Measurements from ENCODE around the gene AHI1.

The AHI1 gene

DNA sequence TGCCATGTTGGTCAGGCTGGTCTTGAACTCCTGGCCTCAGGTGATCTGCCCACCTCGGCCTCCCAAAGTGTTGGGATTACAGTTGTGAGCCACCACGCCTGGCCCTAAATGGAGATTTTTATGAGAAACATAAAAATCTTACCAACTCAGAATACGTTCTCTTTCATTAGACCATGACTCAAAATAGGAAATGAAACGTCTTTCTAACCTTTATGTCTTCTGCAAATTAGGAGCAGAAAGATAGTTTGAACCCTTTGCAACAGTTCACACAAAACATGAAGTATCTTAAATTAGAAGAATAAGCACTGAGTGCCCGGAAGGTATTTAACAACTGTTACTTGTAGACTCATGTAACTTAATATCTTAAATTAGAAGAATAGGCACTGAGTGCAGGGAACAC is 48.3 kb downstream of the AHI1 start:
- no peak for DNase-seq

DNA sequence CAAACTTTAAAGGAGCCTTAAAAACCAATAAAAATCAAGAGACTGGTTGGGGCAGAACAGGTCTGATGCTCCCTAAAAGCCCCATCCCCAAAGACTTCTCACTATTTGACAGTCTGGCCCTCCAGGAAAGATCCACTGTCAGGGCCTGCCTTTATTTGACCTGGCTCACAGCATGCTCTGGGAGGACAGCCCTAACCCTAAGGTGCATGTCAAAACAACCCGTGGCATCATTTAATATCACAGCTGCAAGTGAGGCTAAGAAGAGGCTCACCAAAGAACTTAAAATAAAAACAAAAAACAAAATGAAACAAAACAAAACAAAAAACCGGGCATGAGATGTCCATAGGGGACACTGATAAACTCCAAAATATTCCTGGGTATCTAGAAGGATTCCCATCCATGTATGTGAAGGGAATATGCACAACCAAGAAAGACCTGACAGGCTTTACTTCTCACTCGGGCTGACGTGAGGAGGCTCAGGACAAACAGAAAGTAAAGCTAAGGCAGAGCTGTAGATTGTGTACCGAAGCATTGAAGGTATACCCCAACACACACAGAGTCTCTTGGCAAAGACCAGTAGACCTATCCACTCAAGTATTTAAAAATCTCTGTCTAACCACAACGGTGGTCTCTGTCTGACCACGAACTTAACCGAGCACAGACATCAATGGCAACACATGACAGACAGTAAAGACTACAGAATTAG is 57.3 kb downstream of the AHI1 start:
- DNase-seq, result peak; percentile 6

GRCh38 chr6:135439549-135439948 is 58.0 kb downstream of the AHI1 start:
- no peak for DNase-seq

DNA sequence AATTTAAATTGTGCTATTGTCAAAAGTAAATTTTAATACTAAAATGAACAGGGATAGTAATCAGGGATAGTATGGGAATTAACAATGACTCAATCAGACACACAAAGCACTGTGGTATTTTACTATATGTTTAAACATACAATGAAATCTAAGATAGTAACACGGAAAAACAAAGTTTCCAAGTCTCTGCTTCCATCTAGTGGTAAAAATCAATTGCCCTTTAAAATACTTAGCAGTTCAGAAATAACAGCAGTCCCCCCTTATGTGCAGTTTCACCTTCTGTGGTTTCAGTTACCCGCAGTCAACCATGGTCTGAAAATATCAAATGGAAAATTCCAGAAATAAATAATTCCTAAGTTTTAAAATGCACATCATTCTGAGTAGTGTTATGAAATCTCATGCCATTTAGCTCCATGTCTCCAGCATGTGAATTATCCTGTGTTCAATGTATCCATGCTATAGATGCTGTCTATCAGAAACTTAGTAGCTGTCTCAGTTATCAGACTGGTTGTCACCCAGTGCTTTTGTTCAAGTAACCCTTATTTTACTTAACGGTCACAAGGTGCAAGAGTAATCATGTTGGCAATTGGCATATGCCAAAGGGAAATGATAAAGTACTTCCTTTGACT is 58.5 kb downstream of the AHI1 start:
- DNase-seq, result no peak

DNA sequence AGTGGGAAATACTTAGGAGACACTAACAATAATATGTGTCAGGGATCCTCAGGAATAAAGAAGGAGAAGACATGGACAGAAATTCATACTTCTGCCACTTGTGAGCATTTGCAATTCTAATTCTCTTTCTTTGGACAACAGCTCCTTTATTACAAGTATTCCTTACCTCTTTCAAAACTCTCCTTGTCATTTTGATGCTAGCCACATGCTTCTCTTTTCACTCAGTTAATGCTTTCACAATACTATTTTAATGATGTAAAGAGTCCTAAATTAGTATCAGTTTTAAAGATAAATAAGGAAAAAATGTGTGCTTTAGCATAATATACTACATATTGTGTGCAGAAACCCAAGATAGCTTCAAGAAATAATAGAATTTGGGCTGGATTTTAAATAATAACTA is 62.5 kb downstream of the AHI1 start:
- DNase-seq, result no peak

DNA sequence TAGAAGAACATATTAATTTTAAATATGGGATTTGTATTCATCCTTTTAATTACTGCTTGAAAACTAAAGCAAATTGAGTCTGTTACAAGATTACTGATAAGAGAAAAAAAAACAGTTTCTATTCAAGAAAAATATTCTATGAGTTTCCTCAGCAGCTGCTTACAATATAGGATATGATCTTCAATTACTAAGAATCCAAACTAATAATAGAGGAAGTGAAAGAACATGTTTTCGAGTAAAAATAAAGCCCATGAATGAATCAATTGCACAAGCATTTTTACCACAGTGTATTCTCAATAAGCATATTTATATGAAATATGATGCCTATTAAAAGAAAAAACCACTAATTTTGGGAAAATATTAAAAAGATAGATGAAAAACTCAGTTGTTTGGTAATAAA is 63.4 kb downstream of the AHI1 start:
- DNase-seq, result no peak

DNA sequence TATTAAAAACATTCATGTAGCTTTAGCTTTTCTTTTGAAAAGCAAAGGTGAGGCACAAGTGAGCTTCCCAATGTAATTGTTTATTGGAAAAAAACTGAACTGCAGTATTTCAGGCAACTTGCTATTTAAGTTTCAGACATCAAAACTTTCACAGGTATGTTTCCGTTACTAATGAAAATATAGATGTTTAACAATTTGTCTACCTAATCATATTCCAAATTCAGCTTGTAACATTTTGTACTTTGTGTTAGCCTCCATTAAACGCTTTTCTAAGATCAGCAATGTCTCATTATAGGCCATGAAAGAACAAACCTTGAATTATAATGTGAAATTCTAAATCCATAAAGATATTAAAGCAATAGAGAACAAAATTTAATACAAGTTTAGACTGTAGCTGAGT is 69.5 kb downstream of the AHI1 start:
- no peak for DNase-seq

DNA sequence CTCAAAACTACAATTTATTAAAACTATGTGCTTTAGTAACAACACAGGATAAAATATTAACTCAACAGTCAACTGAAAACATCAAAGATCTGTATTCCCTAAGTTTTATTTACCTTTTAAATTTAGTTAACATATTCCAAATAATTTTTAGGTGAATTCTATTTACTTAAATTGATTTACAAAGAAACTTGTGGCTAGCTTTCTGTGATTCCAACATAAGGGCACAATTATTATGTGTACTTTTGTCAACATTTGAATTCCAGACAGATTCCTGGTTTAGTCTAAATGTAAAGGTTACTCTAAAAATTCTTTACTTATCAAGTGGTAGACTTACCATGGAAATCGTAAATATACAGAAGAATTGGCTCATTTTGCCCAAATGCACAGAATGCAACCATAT is 70.7 kb downstream of the AHI1 start:
- DNase-seq, result no peak

DNA sequence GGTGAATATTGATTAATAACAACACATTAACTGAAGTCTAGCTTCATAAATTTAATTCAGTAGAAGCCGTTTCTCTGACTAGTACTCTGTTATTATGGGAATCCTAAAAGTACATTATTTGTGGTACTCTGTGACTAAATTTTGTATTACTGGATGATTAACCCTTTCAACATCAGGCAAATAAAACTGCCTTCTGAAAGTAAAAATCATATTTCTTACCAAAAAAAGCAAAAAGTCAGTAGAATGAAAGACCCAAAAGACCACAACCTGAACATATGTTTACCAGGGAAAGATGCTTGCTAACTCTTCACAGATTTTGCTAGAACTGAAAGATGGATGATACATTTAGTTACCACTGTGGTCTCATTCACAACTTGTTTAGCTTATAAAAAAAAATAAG is 73.2 kb downstream of the AHI1 start:
- DNase-seq, result no peak

DNA sequence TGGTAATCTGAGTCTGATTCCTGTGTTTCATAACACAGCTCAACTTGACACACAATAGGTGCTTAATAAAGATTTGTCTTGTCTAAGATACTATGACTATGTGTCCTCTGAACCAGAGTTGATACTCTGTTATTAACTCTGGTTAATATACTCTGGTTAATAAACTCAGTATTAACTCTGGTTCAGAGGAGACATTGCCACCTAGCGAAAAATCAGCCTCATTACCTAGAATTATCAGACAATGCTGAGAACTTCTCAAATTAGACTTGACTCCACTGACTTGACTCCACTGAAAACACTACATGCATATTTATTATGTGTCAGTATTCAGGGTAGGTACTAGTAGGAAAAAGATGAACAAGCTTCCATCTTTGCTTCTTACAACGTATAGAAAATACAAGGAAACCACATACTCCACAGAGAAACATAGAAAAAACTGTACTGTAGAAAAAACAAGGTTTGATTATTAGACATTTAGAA is 73.9 kb downstream of the AHI1 start:
- DNase-seq, result peak; percentile 3

DNA sequence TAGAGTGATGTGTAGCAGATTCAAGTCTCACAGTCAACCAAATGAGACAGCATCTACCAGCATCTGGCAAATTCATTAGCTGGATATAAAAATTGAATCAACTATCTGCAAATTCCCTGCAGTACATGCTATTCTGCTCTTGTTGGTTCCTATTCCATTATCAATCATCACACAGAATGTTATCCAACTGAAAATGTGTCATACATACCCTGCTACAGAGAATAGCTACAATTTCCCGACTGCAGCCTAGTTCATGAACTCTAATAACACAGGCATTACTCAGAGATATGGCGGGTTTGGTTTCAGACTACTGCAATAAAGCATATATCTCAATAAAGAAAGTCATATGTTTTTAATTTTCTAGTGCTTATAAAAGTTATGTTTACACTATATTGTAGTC is 78.4 kb downstream of the AHI1 start:
- no peak for DNase-seq

GRCh38 chr6:135418040-135418760 is 79.3 kb downstream of the AHI1 start:
- no peak for DNase-seq

GRCh38 chr6:135412761-135413160 is 84.8 kb downstream of the AHI1 start:
- DNase-seq, result no peak

DNA sequence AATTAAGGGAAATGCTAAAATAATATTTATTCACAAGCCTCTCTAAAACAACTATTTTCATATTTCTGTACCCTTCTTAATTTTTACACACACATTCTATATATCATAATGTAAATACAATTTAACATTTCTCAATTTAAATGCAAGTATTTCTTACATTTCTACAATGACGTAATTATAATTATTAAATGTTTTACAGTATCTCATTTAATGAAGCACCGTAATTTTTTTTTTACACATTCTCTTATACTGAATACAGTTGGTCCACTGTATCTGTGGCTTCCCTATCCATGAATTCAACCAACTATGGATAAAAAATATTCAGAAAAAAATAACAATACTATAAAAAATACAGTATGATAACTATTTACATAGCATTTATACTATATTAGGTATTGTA is 85.7 kb downstream of the AHI1 start:
- no peak for DNase-seq

DNA sequence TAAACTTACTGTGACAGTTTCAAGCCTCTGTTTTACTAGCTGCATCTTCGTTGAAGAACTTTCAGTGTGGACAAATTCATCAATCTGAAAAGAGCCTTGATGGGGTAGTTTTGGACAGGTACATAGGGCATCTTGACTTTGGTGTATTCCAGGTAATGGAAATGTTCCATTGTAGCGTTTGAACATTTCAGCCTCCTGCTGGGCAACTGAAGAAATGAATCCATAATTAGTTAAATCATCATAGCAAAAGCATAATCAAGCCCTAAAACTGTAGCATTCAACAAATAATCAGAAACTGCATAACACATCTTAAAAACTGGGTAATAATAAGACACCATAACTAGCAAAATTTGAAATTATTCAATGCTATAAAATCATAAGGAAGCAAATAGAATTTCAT is 86.2 kb downstream of the AHI1 start:
- no peak for DNase-seq

GRCh38 chr6:135410856-135411255 is 86.7 kb downstream of the AHI1 start:
- no peak for DNase-seq

GRCh38 chr6:135403584-135403983 is 94.0 kb downstream of the AHI1 start:
- DNase-seq, result no peak

- no peak for DNase-seq
These were observed 95.2 kb downstream of the AHI1 start for GRCh38 chr6:135402311-135402710.

DNA sequence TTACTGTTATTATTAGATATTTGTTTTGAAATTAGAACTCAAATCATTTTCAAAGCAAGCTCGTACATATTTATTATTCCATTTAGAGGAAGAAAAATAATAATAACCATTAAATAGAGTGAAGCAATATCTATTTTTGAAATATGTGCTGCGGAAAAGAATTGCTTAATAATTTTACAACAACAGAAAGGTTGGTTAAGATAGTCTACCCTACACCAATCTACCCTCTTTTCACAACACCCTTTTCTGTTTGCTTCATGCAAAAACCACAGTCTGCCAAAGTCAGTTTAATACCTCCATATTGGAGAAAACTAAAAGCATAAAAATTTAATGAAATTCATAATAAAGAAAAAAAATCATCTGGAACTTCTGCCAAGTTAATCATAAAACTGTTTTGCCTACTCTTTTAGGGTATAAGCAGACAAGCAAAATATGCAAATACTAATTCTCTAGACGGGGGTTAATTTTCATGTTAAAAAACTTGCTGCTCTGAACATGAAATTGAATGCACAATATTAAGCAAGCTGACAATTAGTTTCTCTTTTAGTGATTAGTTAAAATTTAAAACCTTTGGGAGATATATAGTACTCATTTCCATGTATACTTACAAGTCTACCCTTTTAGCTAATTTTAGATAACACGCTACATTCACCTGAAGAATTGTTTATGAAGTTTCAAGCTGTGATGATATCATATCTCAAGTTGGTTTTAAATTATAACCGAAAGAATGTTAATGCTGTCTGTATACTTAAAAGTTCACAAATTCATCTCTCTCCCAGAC is 100.2 kb downstream of the AHI1 start:
- no peak for DNase-seq

GRCh38 chr6:135395136-135395535 is 102.4 kb downstream of the AHI1 start:
- DNase-seq, result no peak

DNA sequence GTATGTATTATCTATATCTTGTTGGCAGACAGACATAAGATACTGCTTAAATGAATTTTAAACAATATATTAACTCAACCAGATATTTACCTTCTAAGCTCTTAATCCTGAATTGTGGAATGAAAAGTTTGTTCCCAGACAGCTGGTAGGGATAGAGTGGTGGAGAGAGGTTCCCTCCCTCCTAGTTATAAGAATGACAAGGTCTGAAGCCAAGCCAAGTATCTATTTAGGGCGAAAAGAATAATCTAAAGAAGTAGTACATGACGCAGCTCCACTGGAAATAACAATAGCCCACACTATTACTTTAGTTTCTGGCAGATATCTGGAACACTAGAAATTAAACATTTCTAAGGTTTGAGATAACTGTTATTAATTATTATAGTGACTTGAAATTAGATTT is 104.3 kb downstream of the AHI1 start:
- no peak for DNase-seq

DNA sequence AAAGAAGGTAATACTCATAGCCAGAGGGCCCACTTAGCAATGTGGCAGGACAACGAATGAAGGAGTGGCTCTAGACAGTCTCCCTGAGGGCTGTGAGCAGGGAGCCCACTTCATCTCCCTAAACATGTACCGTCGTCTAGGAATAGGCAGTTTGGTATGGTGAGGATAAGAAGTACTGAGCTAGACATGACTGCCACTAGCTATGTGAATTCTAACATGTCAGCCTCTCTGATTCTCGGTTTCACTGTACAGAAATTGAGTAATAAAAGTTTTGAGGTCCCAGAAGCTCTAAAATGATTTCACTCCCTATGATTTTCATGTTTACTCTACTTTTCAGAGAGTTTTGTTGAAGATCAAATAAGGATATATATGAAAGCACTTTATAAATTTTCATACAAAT is 107.1 kb downstream of the AHI1 start:
- no peak for DNase-seq

- no peak for DNase-seq
These were observed 112.2 kb downstream of the AHI1 start for GRCh38 chr6:135385299-135385698.

Measured in CD4-positive, alpha-beta T cell treated with Interleukin-17A for 4 hours (primary cell).